ENCODE results near the gene SLC44A3. TPM values are rescaled to one million over a fixed set of nuclear protein-coding genes. Genes with fewer than 3 reads are reported as not detected.
A peak's percentile ranks its signal among the peaks of the same experiment; 100 is the strongest.

Gene SLC44A3
- polyA plus RNA-seq, 1 donor from 2014 or later = not detected

DNA sequence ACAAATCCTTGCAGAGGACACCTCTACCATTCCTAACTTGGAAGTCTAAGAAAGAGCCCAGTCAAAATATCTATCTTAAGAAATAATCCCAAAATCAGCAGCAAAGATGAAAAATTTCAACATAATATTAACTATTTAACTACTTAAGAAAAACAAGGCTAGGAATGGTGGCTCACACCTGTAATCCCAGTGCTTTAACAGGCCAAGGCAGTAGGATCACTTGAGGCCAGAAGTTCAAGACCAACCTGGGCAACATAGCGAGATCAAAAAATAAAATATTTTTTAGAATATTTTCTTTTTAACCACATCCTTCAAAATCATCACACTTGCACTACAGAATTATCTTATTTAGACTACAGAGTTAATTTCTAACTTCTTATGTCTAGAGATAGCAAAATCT, 101.8 kb downstream of the SLC44A3 start:
- Histone ChIP-seq H3K27me3 (ENCODE audit: insufficient read depth, low read depth, low read length) (no peaks in the 10 kb centered on the region), H3K9ac (ENCODE audit: low read length) (no peak overlapping the region), H3K27ac (ENCODE audit: low read length) (no peak overlapping the region), H3K36me3 (ENCODE audit: insufficient read depth, low read length) (peaks cover 4% of the 10 kb centered on the region), H3K79me2 (replicated peaks; ENCODE audit: insufficient read depth, low read length) (peaks cover 93% of the 10 kb centered on the region), H3K4me2 (ENCODE audit: low read length) (no peak overlapping the region), H2AFZ (ENCODE audit: low read depth, low read length) (no peak overlapping the region), H3K9me2 (ENCODE audit: insufficient read depth, low read length) (no peaks in the 10 kb centered on the region), H3K4me3 (ENCODE audit: low read length) (no peak overlapping the region), H3F3A (ENCODE audit: insufficient read depth, low read length, poor library complexity, severe bottlenecking) (no peaks in the 10 kb centered on the region), H3K9me3 (ENCODE audit: low read length) (no peaks in the 10 kb centered on the region), H4K20me1 (ENCODE audit: insufficient read depth) (no peaks in the 10 kb centered on the region)
- TF ChIP-seq, protein P1, sequence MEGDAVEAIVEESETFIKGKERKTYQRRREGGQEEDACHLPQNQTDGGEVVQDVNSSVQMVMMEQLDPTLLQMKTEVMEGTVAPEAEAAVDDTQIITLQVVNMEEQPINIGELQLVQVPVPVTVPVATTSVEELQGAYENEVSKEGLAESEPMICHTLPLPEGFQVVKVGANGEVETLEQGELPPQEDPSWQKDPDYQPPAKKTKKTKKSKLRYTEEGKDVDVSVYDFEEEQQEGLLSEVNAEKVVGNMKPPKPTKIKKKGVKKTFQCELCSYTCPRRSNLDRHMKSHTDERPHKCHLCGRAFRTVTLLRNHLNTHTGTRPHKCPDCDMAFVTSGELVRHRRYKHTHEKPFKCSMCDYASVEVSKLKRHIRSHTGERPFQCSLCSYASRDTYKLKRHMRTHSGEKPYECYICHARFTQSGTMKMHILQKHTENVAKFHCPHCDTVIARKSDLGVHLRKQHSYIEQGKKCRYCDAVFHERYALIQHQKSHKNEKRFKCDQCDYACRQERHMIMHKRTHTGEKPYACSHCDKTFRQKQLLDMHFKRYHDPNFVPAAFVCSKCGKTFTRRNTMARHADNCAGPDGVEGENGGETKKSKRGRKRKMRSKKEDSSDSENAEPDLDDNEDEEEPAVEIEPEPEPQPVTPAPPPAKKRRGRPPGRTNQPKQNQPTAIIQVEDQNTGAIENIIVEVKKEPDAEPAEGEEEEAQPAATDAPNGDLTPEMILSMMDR (IDR thresholded peaks at IDR 0.05; ENCODE audit: poor library complexity, severe bottlenecking) = no peak
- TF ChIP-seq EP300 (conservative IDR thresholded peaks at IDR 0.05; ENCODE audit: poor library complexity, severe bottlenecking) (no peak), SMC3 (conservative IDR thresholded peaks at IDR 0.05; ENCODE audit: poor library complexity) (no peak), EZH2 (IDR thresholded peaks at IDR 0.05; ENCODE audit: borderline replicate concordance, insufficient read depth, low read length, poor library complexity, severe bottlenecking) (no peak), TAF1 (IDR thresholded peaks at IDR 0.05; ENCODE audit: low read depth) (no peak)

DNA sequence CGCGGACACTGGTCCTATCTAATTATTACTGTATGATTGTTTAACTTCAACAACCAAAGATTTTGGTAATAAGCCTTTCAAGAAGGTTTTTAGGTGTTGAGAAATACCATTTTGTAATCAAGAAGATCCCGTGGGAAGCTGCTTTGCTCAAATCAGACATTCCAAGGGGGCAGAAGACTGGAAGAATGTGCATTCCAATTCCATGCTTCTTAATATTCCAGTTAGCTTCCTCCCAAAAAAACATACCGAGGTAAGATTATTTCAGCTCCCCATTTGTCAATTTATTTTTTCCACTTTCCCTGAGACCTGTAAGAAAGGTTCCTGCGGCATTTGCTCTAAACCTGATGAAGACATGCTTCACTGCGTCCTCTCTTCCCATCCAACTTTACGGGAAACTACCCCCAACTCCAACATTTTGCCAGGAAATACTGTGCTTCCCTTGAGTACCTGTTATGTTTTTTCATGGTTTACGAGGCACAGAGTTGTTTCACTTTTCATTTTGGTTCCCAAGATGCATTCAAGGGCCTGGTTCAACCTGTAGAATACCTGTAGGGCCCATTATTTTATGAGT, 102.7 kb downstream of the SLC44A3 start:
- H3F3A ChIP-seq (ENCODE audit: insufficient read depth, low read length, poor library complexity, severe bottlenecking) = no peaks in the 10 kb centered on the region
- peaks cover 4% of the 10 kb centered on the region for H3K36me3 ChIP-seq (ENCODE audit: insufficient read depth, low read length)
- no peaks in the 10 kb centered on the region for H4K20me1 ChIP-seq (ENCODE audit: insufficient read depth)
- peaks cover 89% of the 10 kb centered on the region for H3K79me2 ChIP-seq (replicated peaks; ENCODE audit: insufficient read depth, low read length)
- no peak overlapping the region for H3K27ac ChIP-seq (ENCODE audit: low read length)
- H2AFZ ChIP-seq (ENCODE audit: low read depth, low read length) = no peak overlapping the region
- no peaks in the 10 kb centered on the region for H3K9me2 ChIP-seq (ENCODE audit: insufficient read depth, low read length)
- TF ChIP-seq, protein P1 (IDR thresholded peaks at IDR 0.05; ENCODE audit: poor library complexity, severe bottlenecking) = no peak
- no peak for TF ChIP-seq SMC3 (conservative IDR thresholded peaks at IDR 0.05; ENCODE audit: poor library complexity)
- TF ChIP-seq, protein P2, sequence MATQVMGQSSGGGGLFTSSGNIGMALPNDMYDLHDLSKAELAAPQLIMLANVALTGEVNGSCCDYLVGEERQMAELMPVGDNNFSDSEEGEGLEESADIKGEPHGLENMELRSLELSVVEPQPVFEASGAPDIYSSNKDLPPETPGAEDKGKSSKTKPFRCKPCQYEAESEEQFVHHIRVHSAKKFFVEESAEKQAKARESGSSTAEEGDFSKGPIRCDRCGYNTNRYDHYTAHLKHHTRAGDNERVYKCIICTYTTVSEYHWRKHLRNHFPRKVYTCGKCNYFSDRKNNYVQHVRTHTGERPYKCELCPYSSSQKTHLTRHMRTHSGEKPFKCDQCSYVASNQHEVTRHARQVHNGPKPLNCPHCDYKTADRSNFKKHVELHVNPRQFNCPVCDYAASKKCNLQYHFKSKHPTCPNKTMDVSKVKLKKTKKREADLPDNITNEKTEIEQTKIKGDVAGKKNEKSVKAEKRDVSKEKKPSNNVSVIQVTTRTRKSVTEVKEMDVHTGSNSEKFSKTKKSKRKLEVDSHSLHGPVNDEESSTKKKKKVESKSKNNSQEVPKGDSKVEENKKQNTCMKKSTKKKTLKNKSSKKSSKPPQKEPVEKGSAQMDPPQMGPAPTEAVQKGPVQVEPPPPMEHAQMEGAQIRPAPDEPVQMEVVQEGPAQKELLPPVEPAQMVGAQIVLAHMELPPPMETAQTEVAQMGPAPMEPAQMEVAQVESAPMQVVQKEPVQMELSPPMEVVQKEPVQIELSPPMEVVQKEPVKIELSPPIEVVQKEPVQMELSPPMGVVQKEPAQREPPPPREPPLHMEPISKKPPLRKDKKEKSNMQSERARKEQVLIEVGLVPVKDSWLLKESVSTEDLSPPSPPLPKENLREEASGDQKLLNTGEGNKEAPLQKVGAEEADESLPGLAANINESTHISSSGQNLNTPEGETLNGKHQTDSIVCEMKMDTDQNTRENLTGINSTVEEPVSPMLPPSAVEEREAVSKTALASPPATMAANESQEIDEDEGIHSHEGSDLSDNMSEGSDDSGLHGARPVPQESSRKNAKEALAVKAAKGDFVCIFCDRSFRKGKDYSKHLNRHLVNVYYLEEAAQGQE (IDR thresholded peaks at IDR 0.05; ENCODE audit: borderline replicate concordance) = no peak
- TF ChIP-seq POLR2AphosphoS5 (IDR thresholded peaks at IDR 0.05) = no peak
- TF ChIP-seq EZH2 (IDR thresholded peaks at IDR 0.05; ENCODE audit: borderline replicate concordance, insufficient read depth, low read length, poor library complexity, severe bottlenecking) = no peak
- TF ChIP-seq RAD21 (conservative IDR thresholded peaks at IDR 0.05) = no peak
- no peak for TF ChIP-seq MXI1 (conservative IDR thresholded peaks at IDR 0.05; ENCODE audit: poor library complexity, severe bottlenecking)
- no peak for TF ChIP-seq EP300 (conservative IDR thresholded peaks at IDR 0.05; ENCODE audit: poor library complexity, severe bottlenecking)
- no peak for TF ChIP-seq TAF1 (IDR thresholded peaks at IDR 0.05; ENCODE audit: low read depth)
- no peak overlapping the region for H3K9ac ChIP-seq (ENCODE audit: low read length)
- H3K27me3 ChIP-seq (ENCODE audit: insufficient read depth, low read depth, low read length) = no peaks in the 10 kb centered on the region
- H3K4me3 ChIP-seq (ENCODE audit: low read length) = peak overlapping the region; percentile 94
- H3K9me3 ChIP-seq (ENCODE audit: low read length) = no peaks in the 10 kb centered on the region
- no peak overlapping the region for H3K4me2 ChIP-seq (ENCODE audit: low read length)
